Measurements from ENCODE around the gene HPCA.

The HPCA gene

GRCh38 chr1:32871364-32872191 is 14.7 kb upstream of the HPCA start:
- peak; percentile 72 for DNase-seq

DNA sequence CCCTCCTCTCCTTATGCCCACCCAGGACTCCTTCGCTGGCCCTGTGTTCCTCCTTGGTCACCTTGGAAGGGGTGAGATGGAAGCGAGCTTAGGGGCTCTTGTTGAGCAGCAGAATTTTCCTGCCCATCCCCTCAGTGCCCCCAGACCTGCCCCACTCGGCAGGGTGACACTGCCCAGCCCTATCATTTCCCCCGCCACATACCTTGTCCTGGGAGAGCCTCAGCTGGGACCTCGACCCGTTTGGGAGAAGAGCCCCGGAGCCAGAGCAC is 14.2 kb upstream of the HPCA start:
- DNase-seq: no peak

- DNase-seq: no peak
Measured at GRCh38 chr1:32873484-32873883, 12.8 kb upstream of the HPCA start.

GRCh38 chr1:32874860-32875752 is 11.2 kb upstream of the HPCA start:
- no peak for DNase-seq

DNA sequence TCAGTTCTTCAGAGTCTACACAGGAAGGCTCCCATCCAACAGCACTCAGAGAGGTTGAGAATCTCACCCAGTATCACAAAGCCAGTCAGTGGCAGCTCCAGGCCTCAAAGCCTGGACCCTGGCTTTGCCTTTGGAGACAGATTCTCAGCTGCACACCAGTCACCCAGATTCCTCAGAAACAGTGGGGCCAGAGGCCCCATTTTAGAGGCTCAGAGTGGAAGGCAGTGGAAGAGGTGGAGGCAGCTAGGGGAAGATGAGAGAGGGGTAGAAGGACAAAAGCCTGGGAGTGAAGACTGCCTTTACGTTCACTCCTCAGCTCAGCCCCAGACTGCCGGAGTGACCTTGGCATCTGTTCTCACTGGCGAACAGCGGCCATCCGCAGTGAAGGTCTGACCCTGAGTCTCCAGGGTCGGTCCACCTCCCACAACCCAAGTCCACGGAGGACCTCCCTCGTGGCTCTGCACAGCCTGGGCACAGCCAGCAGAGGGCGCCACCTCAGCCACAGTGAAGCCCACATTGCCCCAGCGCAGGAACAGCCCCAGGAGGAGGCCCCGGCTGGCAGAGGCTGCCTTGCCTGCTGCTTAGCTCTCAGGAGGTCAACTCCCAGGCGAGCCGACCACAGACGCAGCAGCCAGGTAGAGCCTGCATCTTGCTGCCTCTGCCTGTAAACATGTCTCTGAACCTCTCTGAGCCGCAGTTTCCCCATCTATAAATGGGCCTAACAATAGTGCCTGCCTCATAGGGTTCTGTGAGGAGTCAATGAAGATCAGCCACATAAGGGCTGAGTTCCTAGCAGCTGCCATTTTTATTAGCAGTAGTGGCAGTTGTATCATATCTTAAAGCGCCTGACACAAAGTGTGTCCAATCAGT is 9.7 kb upstream of the HPCA start:
- no peak for DNase-seq

DNA sequence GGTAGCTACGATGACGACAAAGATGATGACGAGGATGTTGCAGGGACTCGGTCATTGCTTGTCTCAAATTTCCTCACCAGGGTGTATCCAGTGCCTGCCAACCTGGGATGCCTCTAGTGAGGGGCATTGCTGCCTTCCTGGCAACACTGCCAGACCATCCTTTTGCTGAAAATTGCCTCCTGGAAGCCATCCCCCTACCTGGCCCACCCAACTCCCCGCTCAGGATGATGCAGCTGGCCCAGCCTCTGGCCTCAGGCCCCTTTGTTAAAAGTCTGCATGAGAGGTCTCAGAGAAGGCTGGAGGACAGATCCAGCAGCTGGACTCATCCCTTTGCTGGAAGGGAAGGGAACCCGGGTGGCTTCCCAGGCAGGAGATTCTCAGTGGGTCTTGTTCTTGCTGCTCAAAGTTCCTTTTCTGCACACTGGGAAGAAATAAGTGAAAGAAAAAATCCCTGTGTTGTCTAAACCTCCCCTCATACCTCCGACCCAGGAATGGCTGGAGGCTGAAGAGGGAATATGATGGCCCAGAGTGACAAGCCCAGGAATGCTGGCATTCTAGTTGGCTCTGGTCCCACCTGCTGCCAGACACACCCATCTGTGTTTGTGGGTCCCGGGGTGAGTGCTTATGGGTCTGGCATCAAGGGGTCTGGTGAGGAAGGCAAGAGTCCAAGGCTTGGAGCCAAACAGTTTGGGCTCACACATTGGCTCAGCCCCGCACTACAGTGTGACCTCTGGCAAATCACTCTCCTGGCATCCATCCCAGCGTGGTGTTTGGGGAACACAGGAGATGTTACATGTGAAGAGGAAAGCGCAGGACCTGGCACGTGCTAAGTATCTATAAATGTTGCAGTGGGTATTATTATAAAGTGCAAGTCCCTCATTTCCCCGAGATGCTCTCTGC is 8.8 kb upstream of the HPCA start:
- DNase-seq: peak; percentile 30

DNA sequence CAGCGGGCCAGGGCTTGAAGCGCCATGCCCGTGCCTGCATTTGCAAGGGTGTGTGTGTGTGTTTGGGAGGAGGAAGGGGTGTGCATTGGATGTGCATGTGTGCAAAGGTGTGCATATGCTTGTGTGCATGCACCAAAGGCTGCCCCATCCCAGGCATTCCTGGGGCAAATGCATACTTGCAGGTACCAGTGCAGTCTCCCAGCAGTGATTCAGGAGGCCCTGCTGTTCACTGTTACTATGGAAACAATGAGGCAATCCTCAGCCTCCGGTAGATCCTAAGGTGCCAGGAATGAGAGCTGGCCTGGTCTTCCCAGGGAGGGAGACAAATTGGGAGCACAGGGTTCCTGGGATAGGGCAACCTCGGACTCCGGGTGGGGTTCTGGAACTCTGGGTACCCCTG is 8.1 kb upstream of the HPCA start:
- DNase-seq: no peak

- no peak for DNase-seq
Measured at GRCh38 chr1:32878637-32879041, 7.7 kb upstream of the HPCA start.

DNA sequence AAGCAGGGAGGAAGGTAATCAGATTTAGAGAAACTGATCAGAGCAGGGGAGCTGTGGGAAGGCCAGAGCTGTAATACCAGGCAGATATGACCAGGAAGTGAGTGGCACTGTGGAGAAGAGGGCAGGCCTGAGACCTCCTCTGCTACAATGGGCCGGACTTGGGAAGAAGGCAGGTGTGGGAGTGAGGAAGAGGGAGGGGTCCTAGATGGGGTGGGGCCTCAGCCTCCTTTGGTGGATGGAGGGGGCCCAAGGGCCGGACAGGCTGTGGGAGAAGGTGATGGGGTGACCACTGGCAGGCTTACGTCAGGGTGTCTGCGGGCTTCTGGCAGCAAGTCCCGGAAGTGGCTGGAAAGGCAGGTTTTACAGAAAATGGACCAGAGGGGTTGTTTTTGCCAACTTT is 5.0 kb upstream of the HPCA start:
- DNase-seq: peak; percentile 16

DNA sequence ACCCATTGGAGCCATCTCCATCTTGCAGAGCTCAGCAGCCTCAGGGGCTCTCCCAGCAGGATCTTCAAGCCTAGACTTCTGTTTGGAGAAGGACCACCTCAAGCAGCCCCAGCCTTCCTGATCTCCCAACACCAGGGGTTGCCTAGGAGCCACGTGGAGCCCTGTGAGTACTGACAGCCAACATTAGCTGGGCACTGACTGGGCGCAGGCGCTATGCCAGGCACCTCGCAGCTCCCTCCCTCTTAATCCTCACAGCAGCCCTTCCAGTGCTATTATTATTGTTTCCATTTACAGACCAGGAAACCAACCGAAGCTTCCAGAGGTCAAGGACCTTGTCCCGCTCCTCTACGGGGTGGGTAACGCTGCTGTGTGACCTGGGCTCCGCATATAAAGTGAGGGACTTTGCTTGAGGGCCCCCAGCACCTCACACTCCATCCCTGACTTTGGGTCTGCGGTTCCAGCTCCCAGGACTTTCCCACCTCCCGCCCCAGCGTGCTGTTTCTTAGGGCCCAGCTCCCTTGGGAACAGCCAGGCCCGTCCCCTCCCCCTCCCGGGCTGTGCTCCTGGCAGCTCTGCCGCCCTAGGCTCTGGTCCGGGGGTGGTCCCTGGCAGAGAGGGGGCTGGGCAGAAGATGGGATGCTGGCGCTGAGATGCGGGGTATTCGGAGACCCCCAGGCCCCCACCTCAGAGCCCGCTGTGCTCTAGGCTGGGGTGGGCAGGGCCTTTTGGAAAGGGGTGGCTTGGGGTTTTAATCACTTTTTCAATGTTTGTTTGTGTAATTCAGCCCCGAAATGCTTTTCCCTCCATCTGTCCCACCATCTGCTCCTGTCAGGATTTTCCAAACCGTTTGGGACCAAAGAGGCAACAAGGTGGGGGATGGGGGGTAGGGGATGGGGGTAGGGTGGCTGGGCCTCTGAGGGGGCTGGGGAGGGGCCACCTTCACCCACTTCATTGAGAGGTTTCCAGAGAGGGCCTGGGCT is 4.1 kb upstream of the HPCA start:
- DNase-seq: peak; percentile 37

GRCh38 chr1:32883338-32884031 is 2.8 kb upstream of the HPCA start:
- peak; percentile 6 for DNase-seq

DNA sequence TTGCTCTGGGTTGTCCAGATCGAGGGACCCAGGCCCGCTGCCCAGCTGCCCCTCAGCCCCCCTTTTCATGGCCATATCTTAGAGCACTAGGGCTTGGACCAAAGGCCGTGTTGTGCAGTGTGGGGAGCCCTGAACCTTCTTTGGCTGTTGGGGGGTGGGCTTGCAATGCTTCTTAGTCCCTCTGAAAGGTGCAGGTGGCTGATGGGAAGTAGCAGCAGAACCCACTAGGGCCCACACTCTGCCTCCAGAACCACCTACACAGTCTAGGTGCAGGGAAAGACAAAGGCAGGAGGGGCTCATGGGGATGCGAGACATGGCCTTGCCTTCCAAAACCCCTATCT is 2.3 kb upstream of the HPCA start:
- no peak for DNase-seq

DNA sequence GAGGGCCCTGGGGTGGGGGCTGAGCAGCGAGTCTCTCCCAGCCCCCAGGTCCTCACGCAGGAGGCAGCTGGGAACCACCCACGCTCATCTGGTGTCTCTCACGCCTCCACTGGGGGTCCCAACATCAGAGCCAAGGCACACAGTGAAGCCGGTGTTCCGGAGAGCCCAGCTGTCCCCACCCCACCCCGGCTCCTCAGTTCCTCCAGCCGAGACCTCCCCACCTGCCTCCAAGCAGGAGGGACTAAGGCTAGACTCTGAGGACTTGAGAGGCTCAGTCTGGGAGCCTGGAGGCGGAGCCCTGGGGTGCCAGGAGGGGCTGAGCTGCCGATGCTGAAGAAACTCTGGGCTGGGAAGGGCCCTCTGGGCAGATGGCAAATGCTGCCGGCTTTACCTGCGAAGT is 1.6 kb upstream of the HPCA start:
- DNase-seq: peak; percentile 21

- DNase-seq: no peak
Measured at GRCh38 chr1:32885676-32886003, 651 bp upstream of the HPCA start.

DNA sequence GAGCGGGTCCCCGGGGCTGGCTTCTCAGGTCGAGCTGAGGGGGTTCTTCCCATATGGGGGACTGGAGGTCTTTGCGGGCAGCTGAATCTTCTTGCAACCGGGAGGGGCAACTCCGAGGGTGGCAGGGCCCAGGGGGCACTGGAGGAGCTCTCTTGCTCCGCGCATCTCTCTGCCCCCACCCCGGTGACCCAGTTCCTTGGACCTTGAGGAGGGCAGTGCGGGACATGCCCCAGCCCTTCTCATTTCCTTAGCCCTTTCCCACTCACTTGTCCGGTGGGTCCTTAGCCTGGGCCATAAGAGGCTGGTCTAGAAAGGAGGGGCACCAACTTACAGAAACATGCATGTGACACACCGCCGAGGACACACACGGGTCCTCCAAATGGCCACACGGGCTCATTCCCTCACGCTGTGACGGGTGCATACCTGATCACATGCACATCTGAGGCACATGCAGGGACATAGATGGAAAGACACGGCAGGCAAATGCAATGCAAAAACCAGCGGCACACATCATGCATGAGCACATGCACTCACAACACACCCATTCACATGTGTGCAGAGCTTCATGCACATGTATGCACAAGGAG is 630 bp downstream of the HPCA start:
- no peak for DNase-seq

DNA sequence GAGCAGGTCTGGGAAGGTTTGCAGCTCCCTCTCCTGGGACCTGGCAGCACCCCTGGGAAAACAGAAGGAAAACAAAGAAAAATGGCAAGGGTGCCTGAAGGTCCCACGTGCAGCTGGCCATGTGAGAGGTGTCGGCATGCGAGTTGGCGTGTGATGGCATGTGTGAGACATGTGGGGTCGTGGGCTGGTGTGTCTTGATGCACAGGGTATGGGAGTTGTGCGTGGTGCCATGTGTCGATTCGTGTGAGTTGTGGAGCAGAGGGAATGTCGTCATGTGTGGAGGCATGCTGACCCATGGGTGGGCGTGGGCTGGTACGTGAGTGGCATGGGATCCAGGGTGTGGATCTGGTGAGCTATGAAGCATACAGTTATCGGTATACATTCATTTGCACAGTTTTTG is 1.3 kb downstream of the HPCA start:
- no peak for DNase-seq

DNA sequence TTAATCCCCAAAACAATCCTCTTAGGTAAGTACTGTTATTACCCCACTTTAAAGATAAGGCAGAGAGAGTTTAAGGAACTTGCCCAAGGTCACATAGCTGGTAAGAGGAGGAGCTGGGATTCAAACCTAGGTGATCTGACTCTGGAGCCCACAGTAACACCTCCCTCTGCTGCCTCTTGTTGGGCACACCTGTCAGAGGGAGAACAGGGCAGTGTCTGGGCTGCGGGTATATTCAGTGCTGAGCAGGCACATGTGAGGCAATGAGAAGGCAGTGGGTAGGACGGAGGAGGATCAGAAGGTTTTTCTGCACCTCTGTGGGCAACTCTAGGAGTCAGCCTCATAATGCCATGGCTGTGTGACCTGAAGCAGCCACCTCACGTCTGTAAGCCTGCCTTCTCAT is 1.8 kb downstream of the HPCA start:
- DNase-seq: no peak

DNA sequence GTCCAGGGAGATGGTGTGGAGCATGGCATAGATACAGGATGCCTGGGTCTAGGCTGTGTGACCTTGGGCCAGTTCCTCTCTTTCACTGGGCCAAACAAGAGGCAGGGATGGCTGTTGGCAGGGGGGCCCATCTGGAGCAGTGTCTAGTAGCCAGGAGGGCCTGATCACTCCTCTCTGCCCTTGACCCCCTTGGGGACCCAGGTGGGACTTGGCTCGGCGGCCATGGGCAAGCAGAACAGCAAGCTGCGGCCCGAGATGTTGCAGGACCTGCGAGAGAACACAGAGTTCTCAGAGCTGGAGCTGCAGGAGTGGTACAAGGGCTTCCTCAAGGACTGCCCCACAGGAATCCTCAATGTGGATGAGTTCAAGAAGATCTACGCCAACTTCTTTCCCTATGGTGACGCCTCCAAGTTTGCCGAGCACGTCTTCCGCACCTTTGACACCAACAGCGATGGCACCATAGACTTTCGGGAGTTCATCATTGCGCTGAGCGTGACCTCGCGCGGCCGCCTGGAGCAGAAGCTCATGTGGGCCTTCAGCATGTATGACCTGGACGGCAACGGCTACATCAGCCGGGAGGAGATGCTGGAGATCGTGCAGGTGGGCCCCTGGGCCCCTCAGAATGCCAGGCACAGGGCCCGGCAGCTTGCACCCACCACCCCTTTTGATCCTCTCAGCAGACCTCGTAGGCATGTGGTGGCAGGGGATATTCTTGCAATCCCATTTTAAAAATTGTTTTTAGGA is 2.6 kb downstream of the HPCA start:
- DNase-seq: no peak

DNA sequence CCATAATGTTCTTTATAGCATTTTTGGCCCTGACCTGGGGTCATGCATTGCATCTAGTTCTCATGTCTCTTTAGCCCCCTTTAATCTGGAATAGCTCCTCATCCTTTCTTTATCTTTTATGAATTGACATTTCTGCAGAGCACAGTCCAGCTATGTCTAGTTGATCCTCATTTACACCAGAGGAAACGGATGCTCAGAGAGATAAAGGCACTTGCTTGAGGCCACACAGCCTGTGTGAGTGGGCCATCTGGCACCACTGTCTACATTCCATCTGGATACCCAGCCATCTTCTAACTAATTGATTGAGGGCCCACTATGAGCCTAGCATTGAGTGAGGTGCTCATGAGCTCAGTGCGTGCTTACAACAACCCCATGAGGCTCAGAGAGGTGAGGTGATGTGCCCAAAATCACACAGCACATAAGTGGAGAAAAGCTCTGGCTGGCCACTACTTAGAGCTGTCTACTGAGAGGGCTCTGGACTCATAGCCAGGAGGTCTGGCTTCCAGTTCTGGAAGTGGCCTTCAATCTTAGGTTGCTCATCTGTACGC is 3.5 kb downstream of the HPCA start:
- DNase-seq: no peak

Data from left hindlimb (tissue), 1 donor.